ENCODE results near the gene IFI27L1. TPM values are rescaled to one million over a fixed set of nuclear protein-coding genes. Genes with fewer than 3 reads are reported as not detected.

The IFI27L1 gene
- total RNA-seq, 5 donors from 2014 or later (not counting 1 experiment from before 2014, with no cell fraction given), result 7.1 to 10.4 (median 10.0) TPM

DNA sequence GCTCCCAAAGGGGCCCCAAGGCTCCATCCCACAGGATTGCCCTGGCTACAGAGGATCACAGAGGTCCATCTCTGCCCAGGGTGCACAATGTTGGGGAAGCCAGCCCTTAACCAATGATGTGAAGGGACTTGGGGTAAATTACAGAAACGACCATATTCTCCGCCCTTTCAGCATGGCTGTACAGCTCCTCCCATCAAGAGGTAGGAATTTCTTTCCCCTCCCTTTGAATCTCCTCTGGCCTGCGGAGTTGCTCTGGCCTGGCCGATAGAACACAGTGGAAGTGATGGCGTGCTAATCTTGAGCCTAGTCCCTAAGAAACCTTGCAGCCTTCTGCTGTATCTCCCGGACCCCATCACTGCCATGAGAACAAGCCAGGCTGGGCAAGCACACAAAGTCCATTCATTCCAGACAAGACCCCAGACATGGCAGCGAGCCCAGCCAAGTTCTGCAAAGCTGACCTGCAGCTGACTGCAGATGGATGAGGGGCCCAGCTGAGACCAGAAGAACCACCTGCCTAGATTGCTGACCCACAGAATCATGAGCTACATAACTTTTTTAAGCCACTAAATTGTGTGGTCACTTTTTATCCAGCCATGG is 22.5 kb downstream of the IFI27L1 start:
- 100% methylated on average over 5 of the region's 7 CpGs for WGBS (ENCODE audit: insufficient coverage)
- Mint-ChIP-seq H3K4me3 (no peak overlapping the region), H3K27ac (no peak overlapping the region), H3K9me3 (no peaks in the 10 kb centered on the region), H3K27me3 (no peaks in the 10 kb centered on the region), H3K36me3 (no peaks in the 10 kb centered on the region), H3K4me1 (no peaks in the 10 kb centered on the region)
- Histone ChIP-seq H3K4me3 (ENCODE audit: control insufficient read depth in 1 of 2, extremely low read depth in 1 of 2, low read length in 1 of 2) (no peak overlapping the region), H3K9me3 (no peaks in the 10 kb centered on the region), H3K27me3 (replicated peaks in 1 of 2; ENCODE audit: control insufficient read depth in 2 of 2, extremely low read depth in 1 of 2, insufficient read depth in 2 of 2, low read length in 1 of 2) (no peaks in the 10 kb centered on the region), H3K36me3 (ENCODE audit: control insufficient read depth in 2 of 2, extremely low read depth in 1 of 2, insufficient read depth in 1 of 2, low read length in 1 of 2) (peaks cover 0 to 2% of the 10 kb centered on the region in 2 donors), H3K4me1 (ENCODE audit: control insufficient read depth in 1 of 2, extremely low read depth in 1 of 2, insufficient read depth in 2 of 2, low read length in 2 of 2) (no peaks in the 10 kb centered on the region), H3K27ac (ENCODE audit: low read length) (no peak overlapping the region)
- POLR2A ChIA-PET, result no interaction called here
- no peak for DNase-seq
- no peak for ATAC-seq (replicated peaks in 1 of 4)
- CTCF ChIA-PET, result interaction anchor here in 1 of 2 donors (0.7 kb wide), 1 partner anchor 86 kb away, joined by 4 read pairs; no protein-coding TSS in a partner anchor

DNA sequence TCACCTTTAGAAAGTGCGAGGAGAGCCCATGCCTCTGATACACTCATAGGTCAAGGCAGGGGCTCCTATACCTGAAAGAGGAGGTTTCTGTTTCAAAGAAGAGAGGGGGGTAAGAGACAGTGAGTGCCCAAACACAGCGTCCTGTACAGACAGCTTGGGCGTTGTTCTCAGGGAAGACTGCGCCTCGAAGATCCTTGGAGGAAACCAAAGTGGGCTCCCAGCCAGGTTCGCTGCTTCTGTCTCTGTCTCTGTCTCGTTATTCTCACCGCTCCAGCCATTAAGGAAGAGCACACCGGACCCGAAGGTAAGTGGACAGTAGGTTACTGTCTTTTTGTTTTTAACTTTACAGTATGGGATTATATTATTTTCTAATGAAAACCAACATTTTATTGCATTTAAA is 23.6 kb downstream of the IFI27L1 start:
- no peaks in the 10 kb centered on the region for H3K36me3 Mint-ChIP-seq
- no peaks in the 10 kb centered on the region for H3K4me1 ChIP-seq (ENCODE audit: control insufficient read depth in 1 of 2, extremely low read depth in 1 of 2, insufficient read depth in 2 of 2, low read length in 2 of 2)
- WGBS (ENCODE audit: insufficient coverage), result 91% methylated on average over 6 of the region's 10 CpGs
- H3K4me1 Mint-ChIP-seq, result no peaks in the 10 kb centered on the region
- H3K9me3 Mint-ChIP-seq, result no peaks in the 10 kb centered on the region
- ChIA-PET POLR2A (no interaction called here), CTCF (no interaction called here)
- no peaks in the 10 kb centered on the region for H3K27me3 Mint-ChIP-seq
- peaks cover 0 to 2% of the 10 kb centered on the region in 2 donors for H3K36me3 ChIP-seq (ENCODE audit: control insufficient read depth in 2 of 2, extremely low read depth in 1 of 2, insufficient read depth in 1 of 2, low read length in 1 of 2)
- H3K4me3 Mint-ChIP-seq, result no peak overlapping the region
- H3K27ac Mint-ChIP-seq, result no peak overlapping the region
- no peaks in the 10 kb centered on the region for H3K9me3 ChIP-seq
- H3K4me3 ChIP-seq (ENCODE audit: control insufficient read depth in 1 of 2, extremely low read depth in 1 of 2, low read length in 1 of 2), result no peak overlapping the region
- DNase-seq, result no peak
- H3K27ac ChIP-seq (ENCODE audit: low read length), result no peak overlapping the region
- no peaks in the 10 kb centered on the region for H3K27me3 ChIP-seq (replicated peaks in 1 of 2; ENCODE audit: control insufficient read depth in 2 of 2, extremely low read depth in 1 of 2, insufficient read depth in 2 of 2, low read length in 1 of 2)
- ATAC-seq (replicated peaks in 1 of 4), result no peak

DNA sequence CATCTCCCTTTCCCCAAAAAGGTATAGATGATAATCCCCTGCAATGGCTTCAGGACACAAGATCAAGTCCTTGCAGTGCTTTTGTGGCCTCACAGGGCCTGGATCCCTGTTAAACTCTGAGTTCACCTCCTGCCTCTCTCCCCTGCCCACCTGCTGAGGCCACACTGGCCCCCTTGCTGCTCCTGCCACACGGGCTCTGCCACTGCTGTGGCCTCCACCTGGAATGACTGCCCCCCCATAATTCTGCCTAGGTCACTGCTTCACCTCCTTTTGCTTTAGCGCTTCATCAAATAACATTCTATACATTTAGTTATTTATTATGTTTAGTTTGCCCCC is 28.8 kb downstream of the IFI27L1 start:
- ChIA-PET CTCF (no interaction called here), POLR2A (no interaction called here)
- H3K27me3 Mint-ChIP-seq, result peaks cover 0 to 2% of the 10 kb centered on the region in 2 donors
- no peaks in the 10 kb centered on the region for H3K36me3 ChIP-seq (ENCODE audit: control insufficient read depth in 2 of 2, extremely low read depth in 1 of 2, insufficient read depth in 1 of 2, low read length in 1 of 2)
- H3K27me3 ChIP-seq (replicated peaks in 1 of 2; ENCODE audit: control insufficient read depth in 2 of 2, extremely low read depth in 1 of 2, insufficient read depth in 2 of 2, low read length in 1 of 2), result peaks cover 0 to 8% of the 10 kb centered on the region in 2 experiments
- ATAC-seq (replicated peaks in 1 of 4), result no peak
- WGBS (ENCODE audit: insufficient coverage), result no CpG with 5 or more reads among the region's 2 CpGs
- H3K9me3 Mint-ChIP-seq, result no peaks in the 10 kb centered on the region
- no peak overlapping the region for H3K4me3 ChIP-seq (ENCODE audit: control insufficient read depth in 1 of 2, extremely low read depth in 1 of 2, low read length in 1 of 2)
- H3K4me1 ChIP-seq (ENCODE audit: control insufficient read depth in 1 of 2, extremely low read depth in 1 of 2, insufficient read depth in 2 of 2, low read length in 2 of 2), result no peaks in the 10 kb centered on the region
- no peak overlapping the region for H3K4me3 Mint-ChIP-seq
- H3K9me3 ChIP-seq, result no peaks in the 10 kb centered on the region
- no peak for DNase-seq
- H3K27ac Mint-ChIP-seq, result no peak overlapping the region
- H3K4me1 Mint-ChIP-seq, result no peaks in the 10 kb centered on the region
- H3K27ac ChIP-seq (ENCODE audit: low read length), result no peak overlapping the region
- no peaks in the 10 kb centered on the region for H3K36me3 Mint-ChIP-seq

DNA sequence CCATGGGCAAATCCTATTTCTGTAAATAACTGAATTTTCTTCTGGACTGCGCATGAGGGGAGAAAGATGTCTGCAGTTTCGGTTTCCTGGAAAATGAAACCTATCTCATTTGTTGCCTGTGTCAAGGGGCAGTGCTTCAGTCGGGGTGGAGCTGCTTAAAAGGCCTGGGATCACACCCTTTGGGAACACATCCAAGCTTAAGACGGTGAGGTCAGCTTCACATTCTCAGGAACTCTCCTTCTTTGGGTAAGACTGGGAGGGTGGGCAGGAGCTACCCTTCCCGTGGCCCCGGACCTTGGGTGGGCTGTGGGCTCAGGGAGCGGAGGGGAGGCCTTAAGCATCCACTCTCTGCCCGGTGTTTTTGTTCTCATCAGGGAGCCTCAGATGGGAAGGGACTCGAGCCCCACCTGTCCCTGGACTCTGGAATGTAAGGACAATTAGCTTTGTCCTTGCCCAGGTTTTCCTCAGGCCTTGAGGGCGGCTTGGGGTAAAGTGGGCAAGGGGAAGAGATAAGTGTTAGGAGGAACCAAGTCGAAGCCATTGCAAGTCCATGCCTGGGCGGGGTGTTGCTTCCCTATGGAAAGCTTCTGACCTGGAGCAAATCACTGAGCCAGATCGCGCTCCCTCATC is 29.6 kb downstream of the IFI27L1 start, which contains the start of gene IFI27:
Gene IFI27, plus strand, starts transcription at position 185 of the 630 bp plus-strand sequence.
- CTCF ChIA-PET, result no interaction called here
- H3K4me3 ChIP-seq (ENCODE audit: control insufficient read depth in 1 of 2, extremely low read depth in 1 of 2, low read length in 1 of 2), result no peak within 1 kb of the TSS
- ATAC-seq (replicated peaks in 1 of 4) (no peak), DNase-seq (no peak)
- peaks cover 0 to 16% of the 10 kb centered on the region in 2 experiments for H3K27me3 ChIP-seq (replicated peaks in 1 of 2; ENCODE audit: control insufficient read depth in 2 of 2, extremely low read depth in 1 of 2, insufficient read depth in 2 of 2, low read length in 1 of 2)
- WGBS (ENCODE audit: insufficient coverage), result 94% methylated on average over 12 of the region's 14 CpGs
- no peaks in the 10 kb centered on the region for H3K9me3 ChIP-seq
- Mint-ChIP-seq H3K27me3 (peaks cover 3 to 9% of the 10 kb centered on the region in 2 donors), H3K27ac (no peak within 1 kb of the TSS), H3K4me3 (no peak within 1 kb of the TSS), H3K4me1 (no peaks in the 10 kb centered on the region), H3K9me3 (no peaks in the 10 kb centered on the region), H3K36me3 (no peaks in the 10 kb centered on the region)
- H3K27ac ChIP-seq (ENCODE audit: low read length), result no peak within 1 kb of the TSS
- POLR2A ChIA-PET, result no interaction called here
- H3K36me3 ChIP-seq (ENCODE audit: control insufficient read depth in 2 of 2, extremely low read depth in 1 of 2, insufficient read depth in 1 of 2, low read length in 1 of 2), result no peaks in the 10 kb centered on the region
- H3K4me1 ChIP-seq (ENCODE audit: control insufficient read depth in 1 of 2, extremely low read depth in 1 of 2, insufficient read depth in 2 of 2, low read length in 2 of 2), result no peaks in the 10 kb centered on the region

DNA sequence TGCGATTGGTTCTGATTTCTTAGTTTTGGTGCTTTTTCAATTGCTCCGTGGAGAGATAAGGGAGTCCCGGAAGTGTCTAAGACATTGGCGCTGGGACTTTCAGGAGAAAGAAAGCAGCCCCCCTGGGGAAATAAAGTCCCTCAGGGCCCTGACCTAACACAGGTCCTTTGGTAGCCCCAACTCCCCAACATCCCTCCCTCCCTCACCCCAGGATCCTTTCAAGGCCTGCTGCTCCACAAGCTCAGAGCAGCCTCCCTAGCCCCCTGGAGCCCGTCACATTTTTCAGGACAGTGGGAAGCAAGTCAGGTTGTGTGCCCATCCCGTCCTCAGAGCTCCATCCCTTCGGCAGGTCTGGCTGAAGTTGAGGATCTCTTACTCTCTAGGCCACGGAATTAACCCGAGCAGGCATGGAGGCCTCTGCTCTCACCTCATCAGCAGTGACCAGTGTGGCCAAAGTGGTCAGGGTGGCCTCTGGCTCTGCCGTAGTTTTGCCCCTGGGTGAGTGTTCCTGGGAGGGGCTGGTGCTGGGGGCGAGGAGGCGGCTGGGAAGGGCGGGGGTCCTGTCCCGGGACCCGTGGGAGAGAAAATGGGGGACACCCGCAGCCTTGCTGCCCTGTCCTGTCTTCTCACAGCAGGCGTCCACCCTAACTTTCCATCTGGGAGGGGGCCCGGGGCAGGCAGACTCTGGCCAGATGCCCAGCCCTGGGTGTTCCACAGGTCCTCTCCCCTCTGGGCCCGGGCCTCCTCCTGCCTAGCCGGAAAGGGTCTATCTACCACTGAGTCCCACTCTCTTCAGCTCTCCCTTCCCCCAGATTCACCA is 30.4 kb downstream of the IFI27L1 start:
- WGBS (ENCODE audit: insufficient coverage), result 84% methylated on average over 15 of the region's 20 CpGs
- H3K27me3 ChIP-seq (replicated peaks in 1 of 2; ENCODE audit: control insufficient read depth in 2 of 2, extremely low read depth in 1 of 2, insufficient read depth in 2 of 2, low read length in 1 of 2), result peaks cover 0 to 24% of the 10 kb centered on the region in 2 experiments
- no peaks in the 10 kb centered on the region for H3K36me3 ChIP-seq (ENCODE audit: control insufficient read depth in 2 of 2, extremely low read depth in 1 of 2, insufficient read depth in 1 of 2, low read length in 1 of 2)
- ChIA-PET POLR2A (no interaction called here), CTCF (no interaction called here)
- no peaks in the 10 kb centered on the region for H3K4me1 ChIP-seq (ENCODE audit: control insufficient read depth in 1 of 2, extremely low read depth in 1 of 2, insufficient read depth in 2 of 2, low read length in 2 of 2)
- no peak for ATAC-seq (replicated peaks in 1 of 4)
- Mint-ChIP-seq H3K4me3 (no peak overlapping the region), H3K36me3 (no peaks in the 10 kb centered on the region), H3K9me3 (no peaks in the 10 kb centered on the region), H3K27me3 (peaks cover 4 to 15% of the 10 kb centered on the region in 2 donors), H3K27ac (no peak overlapping the region), H3K4me1 (no peaks in the 10 kb centered on the region)
- no peak overlapping the region for H3K4me3 ChIP-seq (ENCODE audit: control insufficient read depth in 1 of 2, extremely low read depth in 1 of 2, low read length in 1 of 2)
- DNase-seq, result no peak
- no peak overlapping the region for H3K27ac ChIP-seq (ENCODE audit: low read length)
- H3K9me3 ChIP-seq, result no peaks in the 10 kb centered on the region

DNA sequence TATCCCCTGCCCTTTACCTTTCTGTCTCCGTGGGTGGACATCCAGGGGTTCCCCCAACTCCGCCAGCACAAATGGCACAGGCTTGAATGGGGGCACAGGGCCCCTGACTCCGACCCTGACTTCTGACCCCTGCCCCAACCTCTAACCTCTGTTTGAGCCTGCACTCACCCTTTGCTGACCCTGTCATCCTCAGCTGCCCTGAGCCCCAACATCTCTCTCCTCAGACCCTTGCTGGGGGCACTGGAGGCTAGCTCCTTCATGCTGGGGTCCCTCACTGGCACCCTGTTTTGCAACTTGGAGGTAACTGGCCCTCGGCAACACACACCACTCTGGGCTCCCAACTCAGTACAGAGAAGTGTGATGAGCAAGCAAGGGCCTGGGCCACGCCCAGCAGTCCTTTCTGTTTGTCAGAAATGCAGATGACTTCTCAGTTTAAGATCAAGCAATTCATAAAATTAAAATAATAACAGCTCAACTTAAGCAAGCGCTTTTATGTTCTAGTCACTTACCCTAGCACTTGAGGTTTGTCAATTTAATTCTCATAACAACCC is 31.5 kb downstream of the IFI27L1 start:
- CTCF ChIA-PET, result no interaction called here
- POLR2A ChIA-PET, result interaction anchor here in 1 of 2 donors (1.0 kb wide), 1 partner anchor 210 kb away, joined by 4 read pairs; no protein-coding TSS in a partner anchor
- Histone ChIP-seq H3K9me3 (no peaks in the 10 kb centered on the region), H3K4me1 (ENCODE audit: control insufficient read depth in 1 of 2, extremely low read depth in 1 of 2, insufficient read depth in 2 of 2, low read length in 2 of 2) (no peaks in the 10 kb centered on the region), H3K27ac (ENCODE audit: low read length) (no peak overlapping the region), H3K36me3 (ENCODE audit: control insufficient read depth in 2 of 2, extremely low read depth in 1 of 2, insufficient read depth in 1 of 2, low read length in 1 of 2) (no peaks in the 10 kb centered on the region), H3K27me3 (replicated peaks in 1 of 2; ENCODE audit: control insufficient read depth in 2 of 2, extremely low read depth in 1 of 2, insufficient read depth in 2 of 2, low read length in 1 of 2) (peaks cover 0 to 29% of the 10 kb centered on the region in 2 experiments), H3K4me3 (ENCODE audit: control insufficient read depth in 1 of 2, extremely low read depth in 1 of 2, low read length in 1 of 2) (no peak overlapping the region)
- DNase-seq, result no peak
- H3K9me3 Mint-ChIP-seq, result no peaks in the 10 kb centered on the region
- no peak overlapping the region for H3K4me3 Mint-ChIP-seq
- H3K36me3 Mint-ChIP-seq, result no peaks in the 10 kb centered on the region
- no peaks in the 10 kb centered on the region for H3K4me1 Mint-ChIP-seq
- no peak for ATAC-seq (replicated peaks in 1 of 4)
- H3K27ac Mint-ChIP-seq, result no peak overlapping the region
- 88% methylated on average over 3 of the region's 6 CpGs for WGBS (ENCODE audit: insufficient coverage)
- H3K27me3 Mint-ChIP-seq, result peaks cover 11 to 24% of the 10 kb centered on the region in 2 donors
